GM12875 (cell line): ENCODE results near the gene PKD2.
A peak's percentile ranks its signal among the peaks of the same experiment; 100 is the strongest.

Source experiments
- H3K4me3 ChIP-seq: one replicate; pipeline ENCODE4 v1.5.1; 2011; ENCODE audit warnings: low read depth, low read length, control low read depth
- TF ChIP-seq, protein P1 (sequence below): IDR thresholded peaks from 2 replicates; pipeline ENCODE4 v1.5.1; 2011; ENCODE audit warnings: low read depth, mild to moderate bottlenecking, control low read depth, inconsistent platforms, low read length, moderate library complexity, borderline replicate concordance; ENCODE audit not compliant: insufficient read depth

The PKD2 gene

DNA sequence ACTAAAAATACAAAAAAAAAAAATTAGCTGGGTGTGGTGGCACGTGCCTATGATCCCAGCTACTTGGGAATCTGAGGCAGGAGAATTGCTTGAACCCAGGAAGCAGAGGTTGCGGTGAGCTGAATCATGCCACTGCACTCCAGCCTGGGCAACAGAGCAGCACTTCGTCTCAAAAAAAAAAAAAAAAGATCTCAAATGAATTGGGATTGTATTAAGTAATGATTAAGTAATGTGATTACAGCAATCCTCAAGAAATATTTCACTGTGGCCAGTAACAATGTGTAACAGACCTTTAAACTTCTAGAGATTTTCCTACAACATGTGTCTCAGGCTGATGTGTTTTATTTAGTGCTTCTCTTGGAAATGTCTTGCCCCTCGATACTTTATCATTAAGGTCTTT lies 46.8 kb downstream of the PKD2 start:
- H3K4me3 ChIP-seq: no peak overlapping the region
- TF ChIP-seq, protein P1, sequence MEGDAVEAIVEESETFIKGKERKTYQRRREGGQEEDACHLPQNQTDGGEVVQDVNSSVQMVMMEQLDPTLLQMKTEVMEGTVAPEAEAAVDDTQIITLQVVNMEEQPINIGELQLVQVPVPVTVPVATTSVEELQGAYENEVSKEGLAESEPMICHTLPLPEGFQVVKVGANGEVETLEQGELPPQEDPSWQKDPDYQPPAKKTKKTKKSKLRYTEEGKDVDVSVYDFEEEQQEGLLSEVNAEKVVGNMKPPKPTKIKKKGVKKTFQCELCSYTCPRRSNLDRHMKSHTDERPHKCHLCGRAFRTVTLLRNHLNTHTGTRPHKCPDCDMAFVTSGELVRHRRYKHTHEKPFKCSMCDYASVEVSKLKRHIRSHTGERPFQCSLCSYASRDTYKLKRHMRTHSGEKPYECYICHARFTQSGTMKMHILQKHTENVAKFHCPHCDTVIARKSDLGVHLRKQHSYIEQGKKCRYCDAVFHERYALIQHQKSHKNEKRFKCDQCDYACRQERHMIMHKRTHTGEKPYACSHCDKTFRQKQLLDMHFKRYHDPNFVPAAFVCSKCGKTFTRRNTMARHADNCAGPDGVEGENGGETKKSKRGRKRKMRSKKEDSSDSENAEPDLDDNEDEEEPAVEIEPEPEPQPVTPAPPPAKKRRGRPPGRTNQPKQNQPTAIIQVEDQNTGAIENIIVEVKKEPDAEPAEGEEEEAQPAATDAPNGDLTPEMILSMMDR: no peak

DNA sequence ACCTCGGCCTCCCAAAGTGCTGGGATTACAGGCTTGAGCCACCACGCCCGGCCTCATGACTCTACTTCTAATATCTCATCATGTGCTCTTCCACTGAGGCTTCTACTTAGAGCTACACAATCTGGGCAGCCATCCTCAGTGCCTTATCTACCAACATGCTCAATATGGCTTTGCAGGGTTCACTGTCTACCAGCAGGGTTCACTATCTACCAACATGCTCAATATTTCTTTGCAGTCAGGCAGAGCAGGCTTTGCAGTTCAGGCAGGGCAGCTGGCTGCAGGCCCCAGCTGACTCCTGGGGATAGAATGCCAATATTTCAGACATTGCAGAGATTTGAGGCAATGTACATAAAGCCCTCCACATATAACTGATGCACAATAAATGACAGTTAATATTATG lies 47.5 kb downstream of the PKD2 start:
- TF ChIP-seq, protein P1: 0 out of 2 replicates have a peak, but pooled peaks have one; percentile 16
- H3K4me3 ChIP-seq: no peak overlapping the region

- TF ChIP-seq, protein P1: no peak
- H3K4me3 ChIP-seq: no peak overlapping the region
These were observed 50.9 kb downstream of the PKD2 start for GRCh38 chr4:88058295-88058694.

DNA sequence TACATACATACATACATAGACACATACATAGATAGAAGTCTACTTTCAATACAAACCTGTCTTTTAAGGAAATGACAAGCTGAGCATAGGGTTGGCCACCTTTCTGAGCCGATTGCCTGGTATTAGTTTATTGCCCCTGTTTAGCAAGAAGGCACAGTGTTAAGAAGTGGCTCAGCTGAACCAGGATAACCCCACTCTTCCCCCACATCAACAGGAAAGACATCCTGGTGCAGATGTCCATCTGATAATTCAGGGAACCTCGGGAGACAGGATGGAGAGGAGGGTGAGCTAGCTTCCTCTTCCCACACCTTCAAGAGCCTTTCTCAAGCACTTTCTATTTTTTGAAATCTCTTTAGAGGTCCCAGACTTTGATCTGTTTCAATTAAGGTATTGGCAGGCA lies 52.3 kb downstream of the PKD2 start:
- no peak overlapping the region for H3K4me3 ChIP-seq
- TF ChIP-seq, protein P1: no peak

- TF ChIP-seq, protein P1: no peak
- H3K4me3 ChIP-seq: no peak overlapping the region
These were observed 53.0 kb downstream of the PKD2 start for GRCh38 chr4:88060431-88060830.

GRCh38 chr4:88062311-88062710 lies 54.9 kb downstream of the PKD2 start:
- TF ChIP-seq, protein P1: no peak
- no peak overlapping the region for H3K4me3 ChIP-seq

GRCh38 chr4:88062843-88063242 lies 55.4 kb downstream of the PKD2 start:
- TF ChIP-seq, protein P1: no peak
- no peak overlapping the region for H3K4me3 ChIP-seq
